Measurements from ENCODE around the gene TMOD1.

DNA sequence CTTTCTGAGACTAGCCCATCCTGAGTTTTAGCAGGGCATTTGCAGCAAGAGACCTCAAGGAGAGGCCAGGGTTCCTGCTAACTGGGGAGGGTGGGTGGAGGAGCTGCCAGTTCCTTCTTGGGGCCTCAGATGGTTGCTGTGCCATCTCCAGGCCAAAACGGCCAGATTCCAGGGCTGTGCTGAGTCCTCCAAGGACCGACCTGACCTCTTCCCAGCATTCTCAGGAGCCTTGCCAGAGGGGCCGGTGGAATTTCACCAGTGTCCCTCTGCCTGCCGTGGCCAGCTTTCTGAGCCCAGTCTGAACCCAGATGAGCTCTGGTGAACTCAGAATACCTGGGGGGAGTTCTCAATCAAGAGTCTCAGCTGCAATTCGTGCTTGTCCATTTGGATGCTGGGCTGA is 77.4 kb downstream of the TMOD1 start:
- TF ChIP-seq POLR2AphosphoS5 (IDR thresholded peaks at IDR 0.05; ENCODE audit: low read depth, low read length) (no peak), TAF1 (IDR thresholded peaks at IDR 0.05; ENCODE audit: borderline replicate concordance, insufficient read depth, low read length) (no peak), SIN3A (IDR thresholded peaks at IDR 0.05; ENCODE audit: borderline replicate concordance, insufficient read depth, low read length) (no peak), FOXP2 (optimal IDR thresholded peaks at IDR 0.05; ENCODE audit: borderline replicate concordance, extremely low read depth, extremely low read length, insufficient read depth) (no peak)
- TF ChIP-seq, protein P1, sequence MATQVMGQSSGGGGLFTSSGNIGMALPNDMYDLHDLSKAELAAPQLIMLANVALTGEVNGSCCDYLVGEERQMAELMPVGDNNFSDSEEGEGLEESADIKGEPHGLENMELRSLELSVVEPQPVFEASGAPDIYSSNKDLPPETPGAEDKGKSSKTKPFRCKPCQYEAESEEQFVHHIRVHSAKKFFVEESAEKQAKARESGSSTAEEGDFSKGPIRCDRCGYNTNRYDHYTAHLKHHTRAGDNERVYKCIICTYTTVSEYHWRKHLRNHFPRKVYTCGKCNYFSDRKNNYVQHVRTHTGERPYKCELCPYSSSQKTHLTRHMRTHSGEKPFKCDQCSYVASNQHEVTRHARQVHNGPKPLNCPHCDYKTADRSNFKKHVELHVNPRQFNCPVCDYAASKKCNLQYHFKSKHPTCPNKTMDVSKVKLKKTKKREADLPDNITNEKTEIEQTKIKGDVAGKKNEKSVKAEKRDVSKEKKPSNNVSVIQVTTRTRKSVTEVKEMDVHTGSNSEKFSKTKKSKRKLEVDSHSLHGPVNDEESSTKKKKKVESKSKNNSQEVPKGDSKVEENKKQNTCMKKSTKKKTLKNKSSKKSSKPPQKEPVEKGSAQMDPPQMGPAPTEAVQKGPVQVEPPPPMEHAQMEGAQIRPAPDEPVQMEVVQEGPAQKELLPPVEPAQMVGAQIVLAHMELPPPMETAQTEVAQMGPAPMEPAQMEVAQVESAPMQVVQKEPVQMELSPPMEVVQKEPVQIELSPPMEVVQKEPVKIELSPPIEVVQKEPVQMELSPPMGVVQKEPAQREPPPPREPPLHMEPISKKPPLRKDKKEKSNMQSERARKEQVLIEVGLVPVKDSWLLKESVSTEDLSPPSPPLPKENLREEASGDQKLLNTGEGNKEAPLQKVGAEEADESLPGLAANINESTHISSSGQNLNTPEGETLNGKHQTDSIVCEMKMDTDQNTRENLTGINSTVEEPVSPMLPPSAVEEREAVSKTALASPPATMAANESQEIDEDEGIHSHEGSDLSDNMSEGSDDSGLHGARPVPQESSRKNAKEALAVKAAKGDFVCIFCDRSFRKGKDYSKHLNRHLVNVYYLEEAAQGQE (IDR thresholded peaks at IDR 0.05; ENCODE audit: insufficient read depth in 1 of 2, low read depth in 2 of 2, low read length in 2 of 2): no peak

Measured in PFSK-1 (cell line).